ENCODE measurements around the gene ABTB1. TPM values are rescaled to one million over a fixed set of nuclear protein-coding genes. Genes with fewer than 3 reads are reported as not detected.

The ABTB1 gene
- total RNA-seq, 1 donor from 2014 or later, result 16.0 TPM

GRCh38 chr3:127712881-127713771 is 40.4 kb downstream of the ABTB1 start:
- TF ChIP-seq, protein P1, sequence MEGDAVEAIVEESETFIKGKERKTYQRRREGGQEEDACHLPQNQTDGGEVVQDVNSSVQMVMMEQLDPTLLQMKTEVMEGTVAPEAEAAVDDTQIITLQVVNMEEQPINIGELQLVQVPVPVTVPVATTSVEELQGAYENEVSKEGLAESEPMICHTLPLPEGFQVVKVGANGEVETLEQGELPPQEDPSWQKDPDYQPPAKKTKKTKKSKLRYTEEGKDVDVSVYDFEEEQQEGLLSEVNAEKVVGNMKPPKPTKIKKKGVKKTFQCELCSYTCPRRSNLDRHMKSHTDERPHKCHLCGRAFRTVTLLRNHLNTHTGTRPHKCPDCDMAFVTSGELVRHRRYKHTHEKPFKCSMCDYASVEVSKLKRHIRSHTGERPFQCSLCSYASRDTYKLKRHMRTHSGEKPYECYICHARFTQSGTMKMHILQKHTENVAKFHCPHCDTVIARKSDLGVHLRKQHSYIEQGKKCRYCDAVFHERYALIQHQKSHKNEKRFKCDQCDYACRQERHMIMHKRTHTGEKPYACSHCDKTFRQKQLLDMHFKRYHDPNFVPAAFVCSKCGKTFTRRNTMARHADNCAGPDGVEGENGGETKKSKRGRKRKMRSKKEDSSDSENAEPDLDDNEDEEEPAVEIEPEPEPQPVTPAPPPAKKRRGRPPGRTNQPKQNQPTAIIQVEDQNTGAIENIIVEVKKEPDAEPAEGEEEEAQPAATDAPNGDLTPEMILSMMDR (IDR thresholded peaks at IDR 0.05; ENCODE audit: insufficient read depth, low read length, poor library complexity, severe bottlenecking), result no peak
- no peaks in the 10 kb centered on the region for H3K27me3 ChIP-seq (ENCODE audit: control insufficient read depth, insufficient read depth, low read length)

DNA sequence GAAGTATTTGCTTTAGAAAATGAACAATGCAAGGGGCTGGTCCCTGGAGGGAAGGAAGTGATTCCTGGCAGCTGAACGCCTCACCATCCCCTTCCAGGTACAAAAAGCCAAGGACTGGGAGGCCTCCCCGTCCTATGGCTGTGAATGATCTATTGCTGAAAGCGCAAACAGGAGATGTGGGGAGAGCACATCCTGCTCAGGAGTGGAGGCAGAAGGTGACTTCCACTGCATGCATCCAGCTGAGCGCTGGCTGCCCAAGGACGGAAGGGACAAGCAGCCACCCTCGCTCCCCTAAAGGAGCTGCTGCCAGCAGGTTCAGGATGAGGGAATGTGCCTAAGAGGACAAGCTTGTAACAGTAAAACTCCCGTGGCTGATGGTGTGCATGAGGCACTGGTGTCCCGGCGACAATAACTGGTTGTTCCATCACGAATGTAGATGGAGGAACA is 41.4 kb downstream of the ABTB1 start:
- Histone ChIP-seq H3K36me3 (ENCODE audit: control insufficient read depth, insufficient read depth, low read length) (no peaks in the 10 kb centered on the region), H3K4me3 (ENCODE audit: low read depth, low read length) (no peak overlapping the region), H3K27me3 (ENCODE audit: control insufficient read depth, insufficient read depth, low read length) (no peaks in the 10 kb centered on the region)
- TF ChIP-seq, protein P1 (IDR thresholded peaks at IDR 0.05; ENCODE audit: insufficient read depth, low read length, poor library complexity, severe bottlenecking), result no peak
- DNase-seq (ENCODE audit: low read depth), result no peak

More at GRCh38 chr3:127712881-127713771, 40.4 kb downstream of the ABTB1 start:
- no peaks in the 10 kb centered on the region for H3K36me3 ChIP-seq (ENCODE audit: control insufficient read depth, insufficient read depth, low read length)
- no peak overlapping the region for H3K4me3 ChIP-seq (ENCODE audit: low read depth, low read length)
- DNase-seq (ENCODE audit: low read depth), result no peak

- DNase-seq (ENCODE audit: low read depth), result no peak
- H3K36me3 ChIP-seq (ENCODE audit: control insufficient read depth, insufficient read depth, low read length), result no peaks in the 10 kb centered on the region
- H3K27me3 ChIP-seq (ENCODE audit: control insufficient read depth, insufficient read depth, low read length), result no peaks in the 10 kb centered on the region
- TF ChIP-seq, protein P1 (IDR thresholded peaks at IDR 0.05; ENCODE audit: insufficient read depth, low read length, poor library complexity, severe bottlenecking), result no peak
- H3K4me3 ChIP-seq (ENCODE audit: low read depth, low read length), result no peak overlapping the region
Observed at GRCh38 chr3:127714866-127715265, 42.1 kb downstream of the ABTB1 start.

DNA sequence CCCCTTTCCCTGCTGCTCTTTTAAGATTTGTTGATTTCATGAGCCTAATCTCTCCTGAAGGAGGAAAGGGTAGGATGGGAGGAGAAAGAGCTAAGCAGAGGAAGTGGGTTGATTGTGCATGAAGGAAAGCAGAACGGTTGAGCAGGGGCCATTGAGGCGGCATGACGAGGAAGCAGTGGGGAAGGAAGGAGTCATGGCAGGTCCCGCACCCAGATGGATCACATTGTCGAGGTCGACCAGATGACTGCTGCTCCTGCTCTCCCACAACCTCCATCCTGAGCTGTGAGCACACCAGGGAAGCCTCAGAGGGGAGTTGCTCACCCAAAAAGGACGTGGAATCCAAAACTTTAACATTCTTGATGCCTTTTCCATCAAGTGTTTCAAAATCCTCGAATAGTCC is 42.8 kb downstream of the ABTB1 start:
- H3K4me3 ChIP-seq (ENCODE audit: low read depth, low read length), result no peak overlapping the region
- no peaks in the 10 kb centered on the region for H3K36me3 ChIP-seq (ENCODE audit: control insufficient read depth, insufficient read depth, low read length)
- TF ChIP-seq, protein P1 (IDR thresholded peaks at IDR 0.05; ENCODE audit: insufficient read depth, low read length, poor library complexity, severe bottlenecking), result no peak
- H3K27me3 ChIP-seq (ENCODE audit: control insufficient read depth, insufficient read depth, low read length), result no peaks in the 10 kb centered on the region
- no peak for DNase-seq (ENCODE audit: low read depth)

GRCh38 chr3:127716384-127716783 is 43.6 kb downstream of the ABTB1 start:
- H3K27me3 ChIP-seq (ENCODE audit: control insufficient read depth, insufficient read depth, low read length), result no peaks in the 10 kb centered on the region
- DNase-seq (ENCODE audit: low read depth), result no peak
- TF ChIP-seq, protein P1 (IDR thresholded peaks at IDR 0.05; ENCODE audit: insufficient read depth, low read length, poor library complexity, severe bottlenecking), result no peak

More at GRCh38 chr3:127716384-127716783, 43.6 kb downstream of the ABTB1 start:
- Histone ChIP-seq H3K36me3 (ENCODE audit: control insufficient read depth, insufficient read depth, low read length) (no peaks in the 10 kb centered on the region), H3K4me3 (ENCODE audit: low read depth, low read length) (no peak overlapping the region)
